Thyroid gland (tissue), 4 donors: ENCODE results near the gene RHOBTB1. TPM values are rescaled to one million over a fixed set of nuclear protein-coding genes. Genes with fewer than 3 reads are reported as not detected.

Source experiments
- DNase-seq, 2 donors: peaks; one replicate each; pipeline ENCODE4 v3.0.0-alpha.2; 2019
- H3K27ac ChIP-seq, 3 donors: fragments of 200-600 bp; sonication (generic); 1 replicate in 2 of 3; 2 replicates in 1 of 3; pipeline ENCODE4 v1.5.1; 2016 to 2019; ENCODE audit warnings: mild to moderate bottlenecking in 1 of 3, moderate library complexity in 1 of 3
- H3K27me3 ChIP-seq: fragments of 200-600 bp; sonication (generic); one replicate; pipeline ENCODE4 v1.5.1; 2019
- H3K36me3 ChIP-seq, 2 donors: fragments of 200-600 bp; sonication (generic); one replicate each; pipeline ENCODE4 v1.5.1; 2016 to 2019
- H3K4me1 ChIP-seq, 2 donors: fragments of 200-600 bp; sonication (generic); one replicate each; pipeline ENCODE4 v1.5.1; 2017 to 2019
- H3K4me3 ChIP-seq, 3 donors: fragments of 200-600 bp; sonication (generic); replicated peaks in 1 of 3; 1 replicate in 2 of 3; 2 replicates in 1 of 3; pipeline ENCODE4 v1.5.1; 2016; ENCODE audit warnings: mild to moderate bottlenecking in 1 of 3
- H3K9me3 ChIP-seq: fragments of 200-600 bp; sonication (generic); one replicate; pipeline ENCODE4 v1.5.1; 2017
- POLR2A ChIP-seq, 2 donors: fragments of 450-650 bp; IDR thresholded peaks; one replicate each; pipeline ENCODE4 v1.6.1; 2017; ENCODE audit warnings: antibody characterized with exemption in 2 of 2, mild to moderate bottlenecking in 2 of 2, moderate library complexity in 1 of 2
- WGBS, 2 donors: methylation state at CpG; one replicate each; pipeline ENCODE4 v1.1.5; 2017; 5-methylcytosine and 5-hydroxymethylcytosine counted together
- intact Hi-C: fragments of 100-400 bp; cut with DNase I; formaldehyde crosslinking; loops from one replicate; pipeline ENCODE4 v1.15.1; 2023
- total RNA-seq, 4 donors: library from RNA; depleted of rRNA; stranded (reverse); fragments of >200 nt; gene quantifications; one replicate each; pipeline ENCODE4 v1.2.3, GENCODE V29; 2016
- TF ChIP-seq, protein P1 (sequence below), 6 experiments: fragments of 200-600 bp in 3 of 6; fragments of 450-650 bp in 3 of 6; sonication (generic) in 3 of 6; IDR thresholded peaks; one replicate each; pipeline ENCODE4 v1.5.1; 2016 to 2019; ENCODE audit warnings: antibody characterized with exemption in 6 of 6, mild to moderate bottlenecking in 2 of 6, inconsistent platforms in 1 of 6, moderate library complexity in 1 of 6

The RHOBTB1 gene
- total RNA-seq, 4 donors from 2014 or later = 6.8 to 10.5 (median 9.1) TPM

GRCh38 chr10:60856405-60856804 lies 87.6 kb downstream of the RHOBTB1 start:
- Histone ChIP-seq H3K9me3 (no peaks in the 10 kb centered on the region), H3K4me3 (no peak overlapping the region), H3K4me1 (no peaks in the 10 kb centered on the region), H3K27me3 (no peaks in the 10 kb centered on the region), H3K27ac (no peak overlapping the region), H3K36me3 (no peaks in the 10 kb centered on the region)
- intact Hi-C loops = no loop called here
- 96 to 100% methylated on average over 2 of the region's 2 CpGs for WGBS, 2 donors
- no peak for DNase-seq
- TF ChIP-seq, protein P1, sequence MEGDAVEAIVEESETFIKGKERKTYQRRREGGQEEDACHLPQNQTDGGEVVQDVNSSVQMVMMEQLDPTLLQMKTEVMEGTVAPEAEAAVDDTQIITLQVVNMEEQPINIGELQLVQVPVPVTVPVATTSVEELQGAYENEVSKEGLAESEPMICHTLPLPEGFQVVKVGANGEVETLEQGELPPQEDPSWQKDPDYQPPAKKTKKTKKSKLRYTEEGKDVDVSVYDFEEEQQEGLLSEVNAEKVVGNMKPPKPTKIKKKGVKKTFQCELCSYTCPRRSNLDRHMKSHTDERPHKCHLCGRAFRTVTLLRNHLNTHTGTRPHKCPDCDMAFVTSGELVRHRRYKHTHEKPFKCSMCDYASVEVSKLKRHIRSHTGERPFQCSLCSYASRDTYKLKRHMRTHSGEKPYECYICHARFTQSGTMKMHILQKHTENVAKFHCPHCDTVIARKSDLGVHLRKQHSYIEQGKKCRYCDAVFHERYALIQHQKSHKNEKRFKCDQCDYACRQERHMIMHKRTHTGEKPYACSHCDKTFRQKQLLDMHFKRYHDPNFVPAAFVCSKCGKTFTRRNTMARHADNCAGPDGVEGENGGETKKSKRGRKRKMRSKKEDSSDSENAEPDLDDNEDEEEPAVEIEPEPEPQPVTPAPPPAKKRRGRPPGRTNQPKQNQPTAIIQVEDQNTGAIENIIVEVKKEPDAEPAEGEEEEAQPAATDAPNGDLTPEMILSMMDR (IDR thresholded peaks at IDR 0.05) = no peak
- no peak for TF ChIP-seq POLR2A (IDR thresholded peaks at IDR 0.05)

- no peak overlapping the region for H3K27ac ChIP-seq
- TF ChIP-seq POLR2A (IDR thresholded peaks at IDR 0.05) = no peak
- TF ChIP-seq, protein P1 (IDR thresholded peaks at IDR 0.05) = no peak
- no peaks in the 10 kb centered on the region for H3K9me3 ChIP-seq
- no peaks in the 10 kb centered on the region for H3K27me3 ChIP-seq
- DNase-seq = no peak
- WGBS, 2 donors = 93 to 97% methylated on average over 3 of the region's 3 CpGs
- no peaks in the 10 kb centered on the region for H3K36me3 ChIP-seq
- intact Hi-C loops = no loop called here
- H3K4me3 ChIP-seq = no peak overlapping the region
- H3K4me1 ChIP-seq = no peaks in the 10 kb centered on the region
Measured at GRCh38 chr10:60853637-60854036, 90.3 kb downstream of the RHOBTB1 start.

DNA sequence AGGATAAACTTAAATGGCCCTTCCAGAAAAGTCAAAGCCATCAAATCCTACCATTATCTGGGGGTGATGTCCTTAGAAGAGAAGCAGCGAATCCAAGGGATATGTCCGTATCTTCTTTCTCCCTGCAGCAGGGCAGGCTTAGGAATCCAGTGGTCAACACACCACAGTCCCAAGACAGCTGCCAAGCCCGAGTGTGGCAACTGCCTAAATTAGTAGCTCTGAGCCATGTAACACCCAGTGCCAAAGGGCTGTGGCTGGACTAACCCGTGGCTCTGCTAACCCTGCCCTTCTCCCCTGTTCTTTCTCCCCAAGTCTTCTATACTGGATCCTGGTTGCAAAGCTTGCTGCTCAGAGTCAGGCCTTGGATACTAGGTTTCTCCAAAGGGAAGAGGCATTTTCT lies 90.9 kb downstream of the RHOBTB1 start:
- H3K27ac ChIP-seq = no peak overlapping the region
- WGBS, 2 donors = 92 to 95% methylated on average over 4 of the region's 4 CpGs
- H3K27me3 ChIP-seq = no peaks in the 10 kb centered on the region
- peaks cover 0 to 3% of the 10 kb centered on the region in 2 donors for H3K4me1 ChIP-seq
- no peaks in the 10 kb centered on the region for H3K9me3 ChIP-seq
- DNase-seq = no peak
- intact Hi-C loops = no loop called here
- TF ChIP-seq POLR2A (IDR thresholded peaks at IDR 0.05) = no peak
- TF ChIP-seq, protein P1 (IDR thresholded peaks at IDR 0.05) = no peak
- no peak overlapping the region for H3K4me3 ChIP-seq
- H3K36me3 ChIP-seq = no peaks in the 10 kb centered on the region

DNA sequence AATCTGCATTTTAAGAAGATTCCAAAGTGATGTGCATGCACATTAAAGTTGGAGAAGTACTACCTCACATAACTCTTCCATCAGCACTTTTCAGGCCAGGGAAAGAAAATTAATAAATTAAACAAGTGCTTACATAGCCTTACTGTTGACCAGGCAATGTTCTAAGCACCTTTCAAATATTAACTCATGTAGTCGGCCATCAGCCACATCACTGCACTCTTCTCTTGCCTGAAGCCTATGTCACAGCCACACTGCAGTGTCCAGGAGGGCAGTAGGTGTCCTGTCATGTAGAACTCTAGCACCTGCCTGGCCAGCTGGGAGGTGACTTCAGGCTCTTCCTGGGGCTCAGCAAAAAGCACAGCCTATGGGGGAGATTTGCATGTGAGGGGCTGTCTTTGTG lies 94.2 kb downstream of the RHOBTB1 start:
- DNase-seq = no peak
- Histone ChIP-seq H3K27ac (no peak overlapping the region), H3K36me3 (no peaks in the 10 kb centered on the region), H3K27me3 (no peaks in the 10 kb centered on the region), H3K9me3 (no peaks in the 10 kb centered on the region), H3K4me1 (peaks cover 0 to 3% of the 10 kb centered on the region in 2 donors), H3K4me3 (no peak overlapping the region)
- TF ChIP-seq, protein P1 (IDR thresholded peaks at IDR 0.05) = no peak
- TF ChIP-seq POLR2A (IDR thresholded peaks at IDR 0.05) = no peak
- intact Hi-C loops = no loop called here
- WGBS, 2 donors = 73 to 89% methylated on average over 1 of the region's 1 CpG

DNA sequence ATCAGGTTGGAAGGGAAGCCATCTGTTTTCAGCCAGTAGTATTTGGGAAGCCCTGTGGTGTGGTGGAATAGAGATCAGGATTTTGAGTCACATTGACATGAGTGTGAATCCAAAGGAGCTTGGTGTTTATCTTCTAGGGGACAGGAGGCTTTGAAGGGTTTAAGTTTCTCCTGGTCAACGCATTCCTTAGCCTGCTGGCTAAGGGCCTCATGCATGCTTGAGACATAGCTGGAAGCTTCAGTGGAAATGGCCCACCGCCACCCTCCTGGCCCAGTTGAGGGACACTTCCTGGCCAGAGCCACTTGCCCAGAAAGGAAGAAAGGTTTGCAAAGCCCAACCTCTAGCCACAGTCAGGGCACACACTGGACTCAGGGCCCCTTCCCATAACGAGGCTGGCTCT lies 94.8 kb downstream of the RHOBTB1 start:
- Histone ChIP-seq H3K4me3 (no peak overlapping the region), H3K36me3 (no peaks in the 10 kb centered on the region), H3K9me3 (no peaks in the 10 kb centered on the region), H3K4me1 (peaks cover 0 to 3% of the 10 kb centered on the region in 2 donors), H3K27ac (no peak overlapping the region), H3K27me3 (no peaks in the 10 kb centered on the region)
- DNase-seq = no peak
- TF ChIP-seq, protein P1 (IDR thresholded peaks at IDR 0.05) = no peak
- no peak for TF ChIP-seq POLR2A (IDR thresholded peaks at IDR 0.05)
- intact Hi-C loops = no loop called here
- WGBS, 2 donors = 68 to 80% methylated on average over 3 of the region's 3 CpGs
